CD4-positive, alpha-beta T cell treated with Interleukin-4 for 4 hours (primary cell): Measurements from ENCODE around the gene COL5A2.

Source experiments
- DNase-seq: peaks from one replicate; pipeline ENCODE4 v3.0.0-alpha.2; 2020

COL5A2 gene

DNA sequence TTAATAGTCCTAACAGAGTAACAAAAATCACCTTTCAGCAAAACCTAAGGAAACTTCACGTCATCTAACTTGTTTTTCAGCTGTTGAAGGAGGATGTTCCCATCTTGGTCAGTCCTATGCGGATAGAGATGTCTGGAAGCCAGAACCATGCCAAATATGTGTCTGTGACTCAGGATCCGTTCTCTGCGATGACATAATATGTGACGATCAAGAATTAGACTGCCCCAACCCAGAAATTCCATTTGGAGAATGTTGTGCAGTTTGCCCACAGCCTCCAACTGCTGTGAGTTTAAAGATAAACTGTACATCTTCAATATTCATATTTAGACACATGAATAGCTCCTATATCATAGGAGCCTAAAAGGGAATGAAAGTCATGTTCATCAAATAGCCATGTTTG is 194.9 kb downstream of the COL5A2 start:
- no peak for DNase-seq

DNA sequence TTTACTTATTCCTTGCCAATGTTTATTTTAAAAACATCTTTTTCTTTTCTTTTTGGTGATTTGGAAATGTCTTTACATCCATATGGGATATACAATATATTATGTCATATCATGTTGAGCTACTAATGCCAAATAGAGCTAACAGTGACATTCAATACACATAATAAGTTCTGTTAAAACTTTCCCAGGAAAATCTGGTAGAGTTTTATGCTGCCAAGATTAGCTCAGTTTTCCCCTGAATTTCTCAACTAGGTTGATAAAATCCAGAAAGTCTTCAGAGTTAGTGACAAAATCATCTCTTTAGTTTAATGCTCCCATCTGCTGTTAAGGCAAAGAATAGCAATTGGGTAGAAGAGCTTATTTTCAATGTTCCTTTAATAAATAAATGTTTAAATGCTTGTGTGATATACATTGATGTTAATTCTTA is 195.5 kb downstream of the COL5A2 start:
- no peak for DNase-seq

DNA sequence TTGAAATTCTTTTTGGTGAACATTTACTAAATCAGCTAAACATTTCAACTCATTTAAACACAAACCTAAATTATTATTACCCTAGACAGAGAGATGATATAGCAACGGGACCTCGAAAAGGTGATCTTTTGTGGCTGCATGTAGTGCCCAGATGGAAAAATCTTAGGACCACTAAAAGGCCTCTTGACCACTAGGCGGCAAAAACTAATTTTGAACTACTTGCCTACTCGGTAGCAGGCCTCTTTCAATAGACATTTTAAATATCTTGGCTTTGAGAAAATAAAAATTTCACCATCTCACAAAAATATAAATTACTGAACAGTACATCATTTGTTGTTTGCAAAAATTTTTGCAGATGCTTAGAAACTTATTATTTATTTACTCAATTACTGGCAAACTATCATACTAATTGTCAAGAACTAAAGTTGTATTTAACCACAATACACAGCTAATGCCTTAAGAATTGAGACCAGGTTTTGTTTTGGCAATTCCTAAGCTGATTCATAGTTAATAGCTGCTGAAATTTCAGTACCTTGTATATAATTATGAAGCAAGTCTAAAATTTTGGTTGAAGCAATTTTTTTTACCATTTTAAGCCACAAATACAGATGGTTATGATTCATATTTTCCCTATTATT is 196.0 kb downstream of the COL5A2 start:
- DNase-seq: no peak
